Muscle of back (tissue), 11 donors: ENCODE results near the gene TTC39C. TPM values are rescaled to one million over a fixed set of nuclear protein-coding genes. Genes with fewer than 3 reads are reported as not detected.

Experiments
- DNase-seq, 3 donors: peaks; one replicate each; pipeline versions ENCODE4 v3.0.0 to v3.0.0-alpha.2; 2013
- polyA plus RNA-seq, 10 donors: library from polyadenylated mRNA; unstranded; fragments of 120-200 nt; gene quantifications; one replicate each; pipeline ENCODE4 v1.2.1, GENCODE V29; 2013; ENCODE audit not compliant: insufficient read length in 10 of 10

Gene TTC39C
- polyA plus RNA-seq, 10 donors: 2.3 to 8.0 (median 4.1) TPM

- no peak for DNase-seq
Measured at GRCh38 chr18:23990474-23991410, 23.8 kb upstream of the TTC39C start.

GRCh38 chr18:23992089-23992940 lies 22.2 kb upstream of the TTC39C start:
- DNase-seq: no peak

GRCh38 chr18:23992941-23993280 lies 21.6 kb upstream of the TTC39C start:
- DNase-seq: no peak

DNA sequence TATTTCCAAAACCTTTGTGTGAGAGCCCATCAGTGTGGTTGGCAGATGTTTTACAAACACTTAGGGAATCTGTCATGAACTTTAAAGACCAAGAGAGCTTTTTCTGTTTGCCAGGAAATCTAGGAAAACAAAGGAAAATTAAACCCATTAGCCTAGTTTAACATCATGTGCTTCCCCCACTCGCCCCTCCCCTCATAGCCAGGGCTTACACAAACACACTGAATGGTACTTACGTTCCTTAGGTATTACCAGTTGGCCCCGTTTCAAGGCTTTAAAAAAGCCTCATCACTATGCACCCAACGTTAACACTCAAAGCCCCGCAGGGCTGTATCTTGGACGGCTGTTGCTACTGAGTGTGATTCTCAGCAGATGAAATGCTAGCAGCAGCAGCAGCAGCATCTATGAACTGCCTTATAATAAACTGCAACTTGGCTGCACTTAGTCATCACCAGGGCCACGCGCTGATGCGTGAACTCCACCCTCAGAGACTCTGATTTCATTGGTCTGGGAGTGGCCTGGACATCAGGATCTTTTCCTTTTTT lies 20.1 kb upstream of the TTC39C start:
- peak in 2 of 3 donors; percentile 27 to 72 for DNase-seq

- no peak for DNase-seq
Measured at GRCh38 chr18:23995180-23995579, 19.4 kb upstream of the TTC39C start.

GRCh38 chr18:23998018-23998417 lies 16.5 kb upstream of the TTC39C start:
- no peak for DNase-seq

DNA sequence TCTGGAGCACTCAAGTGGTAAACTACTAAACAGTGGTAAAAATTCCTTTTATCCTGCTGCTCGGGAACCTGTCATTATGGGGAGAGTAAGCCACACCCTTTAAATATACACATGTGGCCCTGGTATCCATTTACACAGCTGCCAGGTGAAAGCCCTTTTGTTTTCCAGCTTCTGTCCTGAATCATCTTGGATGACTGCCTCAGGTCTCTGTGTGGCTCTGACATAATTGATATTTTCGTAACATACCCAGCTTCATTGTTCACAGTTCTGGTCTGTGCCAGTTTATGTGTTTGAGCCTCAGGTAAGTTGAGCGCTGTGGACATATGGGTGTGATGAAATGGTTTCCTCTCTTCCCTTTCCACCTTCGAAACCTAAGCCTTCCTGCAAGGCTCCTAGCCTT lies 15.7 kb upstream of the TTC39C start:
- no peak for DNase-seq

- no peak for DNase-seq
Measured at GRCh38 chr18:24000613-24001490, 13.7 kb upstream of the TTC39C start.

DNA sequence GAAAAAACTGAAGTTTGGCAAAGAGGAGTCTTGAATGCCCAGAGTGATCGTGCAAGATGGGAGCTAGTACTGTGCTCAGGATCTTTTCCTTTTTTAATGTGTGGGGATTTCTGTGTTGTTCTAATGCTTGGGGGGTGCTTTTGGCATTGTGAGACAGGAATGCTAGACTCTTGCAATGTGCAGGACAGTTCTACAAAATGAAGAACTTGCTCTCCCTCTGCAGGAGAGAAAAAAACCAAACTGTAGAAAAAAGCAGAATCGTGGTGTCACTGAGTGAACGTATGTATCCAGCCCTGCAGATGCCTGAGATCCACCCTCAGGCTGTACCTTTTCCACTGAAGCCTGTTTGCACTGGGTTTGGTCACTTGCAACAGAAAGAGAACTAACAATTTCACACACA lies 12.1 kb upstream of the TTC39C start:
- DNase-seq: no peak

- no peak for DNase-seq
Measured at GRCh38 chr18:24003288-24003687, 11.3 kb upstream of the TTC39C start.

DNA sequence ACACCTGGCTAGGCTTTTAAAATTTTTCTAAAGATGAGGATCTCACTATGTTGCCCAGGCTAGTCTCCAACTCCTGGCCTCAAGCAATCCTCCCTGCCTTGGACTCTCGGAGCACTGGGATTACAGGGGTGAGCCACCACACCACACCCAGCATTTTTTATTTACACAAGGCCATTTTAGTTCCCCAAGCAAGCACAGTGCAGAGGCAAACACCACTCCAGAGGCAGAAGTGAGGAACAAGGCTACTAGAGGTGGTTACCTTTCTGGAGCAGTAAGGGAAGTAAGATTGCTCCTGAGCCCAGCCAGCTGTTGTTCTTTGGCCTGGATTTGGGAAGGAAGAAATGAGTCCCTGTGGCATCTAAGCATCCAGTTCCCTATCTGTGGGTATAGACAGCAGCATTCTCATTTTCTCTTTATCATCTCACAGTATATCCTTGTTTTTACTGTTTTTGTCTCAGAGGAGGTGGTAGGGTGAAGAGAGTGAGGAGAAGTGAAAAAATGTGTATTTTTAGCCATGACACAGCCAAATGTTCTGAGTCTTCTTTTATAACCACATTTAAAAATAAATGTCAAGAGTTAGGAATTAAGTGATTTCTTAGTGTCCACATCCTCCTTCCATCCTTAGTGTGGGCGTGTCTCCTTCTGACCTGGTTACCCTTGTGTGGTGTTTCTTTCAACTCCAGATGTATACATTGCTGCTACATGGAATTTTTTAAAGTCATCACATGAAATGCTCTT lies 10.5 kb upstream of the TTC39C start:
- no peak for DNase-seq

DNA sequence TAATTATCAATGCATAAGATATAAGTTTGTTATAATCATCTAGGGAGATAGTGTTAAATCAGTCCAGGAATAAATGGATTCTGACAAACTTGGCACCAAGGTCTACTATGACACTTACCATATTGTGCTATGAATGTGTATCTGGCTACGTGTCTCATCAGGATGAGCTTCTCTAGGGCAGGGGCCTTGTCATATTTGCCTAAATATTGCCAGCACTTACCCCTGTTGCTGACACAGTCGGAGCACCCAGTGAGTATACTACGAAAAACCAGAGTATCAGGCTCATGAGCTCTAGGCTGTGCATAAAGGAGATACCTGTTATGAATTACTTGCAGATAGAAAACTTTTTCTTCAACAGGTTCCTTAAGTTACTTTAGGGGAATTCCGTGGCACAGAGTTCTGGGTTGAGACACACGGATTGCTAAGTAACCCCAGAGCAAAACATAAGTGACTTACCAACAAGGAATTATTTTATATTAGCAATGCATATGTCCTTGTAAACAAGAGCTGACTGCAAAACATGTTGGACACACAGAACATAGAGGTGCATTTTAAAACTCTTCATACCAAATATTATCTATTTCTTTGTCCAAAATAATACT lies 7.7 kb upstream of the TTC39C start:
- no peak for DNase-seq

DNA sequence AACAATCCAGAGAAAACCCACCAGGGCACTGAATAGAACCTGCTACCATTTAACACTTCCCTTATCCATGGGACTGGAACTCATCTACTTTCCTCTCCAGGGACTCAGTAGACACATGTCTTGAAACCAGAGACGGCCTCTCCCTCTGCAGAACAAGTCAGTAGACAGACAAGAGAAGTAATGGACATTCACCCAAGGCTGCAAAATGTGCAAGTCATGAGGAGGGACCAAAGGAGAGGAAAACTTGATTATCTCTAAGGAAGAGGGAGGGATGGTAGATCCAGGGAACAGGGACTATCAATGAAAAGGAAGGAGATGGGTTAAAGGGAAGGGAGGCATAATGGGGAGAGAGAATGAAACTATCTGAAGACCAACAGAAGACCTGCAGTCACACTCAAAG lies 5.3 kb upstream of the TTC39C start:
- no peak for DNase-seq

GRCh38 chr18:24009651-24010333 lies 4.8 kb upstream of the TTC39C start:
- no peak for DNase-seq

- DNase-seq: no peak
Measured at GRCh38 chr18:24010673-24011072, 3.9 kb upstream of the TTC39C start.

GRCh38 chr18:24011123-24011917 lies 3.2 kb upstream of the TTC39C start:
- DNase-seq: no peak

GRCh38 chr18:24013051-24013450 lies 1.5 kb upstream of the TTC39C start:
- no peak for DNase-seq

DNA sequence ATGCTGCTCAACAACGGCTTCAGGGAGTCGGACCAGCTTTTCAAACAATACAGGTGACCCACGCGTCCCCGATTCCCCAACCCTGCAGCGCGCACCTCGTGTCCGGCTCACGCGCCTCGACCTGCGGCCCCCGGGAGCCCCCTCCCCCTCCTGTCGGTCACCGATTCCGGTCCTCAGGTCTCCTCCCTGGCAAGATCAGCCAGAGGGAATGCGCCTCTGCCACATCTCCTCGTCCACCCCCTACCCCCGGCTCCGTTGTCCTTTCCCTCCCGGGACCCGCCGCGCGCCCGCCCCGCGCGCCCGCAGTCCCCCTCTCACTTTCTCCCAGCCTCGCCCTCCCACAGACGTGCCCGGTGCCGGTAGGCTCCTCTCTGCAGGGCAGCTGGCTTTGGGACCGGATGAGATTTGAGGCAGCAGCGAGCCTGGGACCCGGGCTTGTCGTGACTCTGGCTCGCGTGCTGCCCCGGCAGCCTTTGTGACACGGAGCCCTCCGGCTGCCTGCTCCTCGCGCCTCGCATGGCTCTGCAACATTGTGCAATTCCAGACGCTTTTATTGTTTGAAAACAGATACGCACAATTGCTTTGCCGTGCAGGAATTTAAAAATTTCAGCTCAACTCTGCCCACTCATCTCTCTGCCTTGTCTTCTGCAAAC lies 558 bp downstream of the TTC39C start:
- peak; percentile 36 to 83 (median 48) for DNase-seq
